Activated naive CD4-positive, alpha-beta T cell treated with anti-CD3 and anti-CD28 coated beads, Interleukin-2, amount 50 U/mL, for 72 hours (primary cell): ENCODE data around the gene CEMIP. TPM values are rescaled to one million over a fixed set of nuclear protein-coding genes. Genes with fewer than 3 reads are reported as not detected.
A peak's percentile ranks its signal among the peaks of the same experiment; 100 is the strongest.

Experiments used
- ATAC-seq, 2 donors: fragments of 150-1000 bp; cut with Tn5 transposase; 2 replicates each; pipeline ENCODE4 v1.10.0; 2021; ENCODE audit warnings: mild to moderate bottlenecking in 2 of 2, moderate library complexity in 2 of 2
- DNase-seq, 2 donors: peaks; one replicate each; pipeline ENCODE4 v3.0.0; 2021 to 2022; ENCODE audit warnings: low spot score in 2 of 2
- H3K27ac Mint-ChIP-seq, 2 donors: one replicate each; pipeline ENCODE4 v1.8.0; 2022; ENCODE audit warnings: mild to moderate bottlenecking in 2 of 2, mixed read lengths in 2 of 2
- H3K36me3 Mint-ChIP-seq, 2 donors: one replicate each; pipeline ENCODE4 v1.8.0; 2022; ENCODE audit warnings: mixed read lengths in 2 of 2
- H3K9me3 Mint-ChIP-seq, 2 donors: one replicate each; pipeline ENCODE4 v1.8.0; 2022; ENCODE audit warnings: mixed read lengths in 2 of 2
- total RNA-seq, 2 donors: library from RNA; stranded (reverse); gene quantifications; one replicate each; pipeline ENCODE4 v1.2.3, GENCODE V29; 2022

The CEMIP gene
- total RNA-seq, 2 donors from 2014 or later, result not detected

DNA sequence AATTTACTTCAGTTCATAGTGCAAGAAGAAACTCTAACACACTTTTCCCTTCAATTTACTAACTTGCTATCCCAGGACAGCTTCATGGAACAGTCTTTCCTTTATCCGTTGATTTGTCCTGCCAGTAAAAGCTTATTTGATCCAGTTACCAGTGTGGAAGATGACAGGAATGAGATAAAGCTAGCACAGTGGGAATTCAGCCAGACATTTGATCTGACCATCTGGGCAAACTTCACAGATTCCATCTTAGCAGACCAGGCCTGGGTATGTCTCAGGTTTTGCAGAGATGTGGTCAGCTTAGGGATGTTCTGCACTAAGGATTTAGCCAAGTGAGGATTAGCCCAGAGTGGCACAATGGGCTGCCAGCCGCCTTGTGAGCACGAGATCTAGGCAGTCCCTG is 19.7 kb downstream of the CEMIP start:
- no peak for ATAC-seq
- Mint-ChIP-seq H3K27ac (no peak overlapping the region), H3K9me3 (peaks cover 0 to 11% of the 10 kb centered on the region in 2 donors), H3K36me3 (peaks cover 5 to 9% of the 10 kb centered on the region in 2 donors)
- no peak for DNase-seq

DNA sequence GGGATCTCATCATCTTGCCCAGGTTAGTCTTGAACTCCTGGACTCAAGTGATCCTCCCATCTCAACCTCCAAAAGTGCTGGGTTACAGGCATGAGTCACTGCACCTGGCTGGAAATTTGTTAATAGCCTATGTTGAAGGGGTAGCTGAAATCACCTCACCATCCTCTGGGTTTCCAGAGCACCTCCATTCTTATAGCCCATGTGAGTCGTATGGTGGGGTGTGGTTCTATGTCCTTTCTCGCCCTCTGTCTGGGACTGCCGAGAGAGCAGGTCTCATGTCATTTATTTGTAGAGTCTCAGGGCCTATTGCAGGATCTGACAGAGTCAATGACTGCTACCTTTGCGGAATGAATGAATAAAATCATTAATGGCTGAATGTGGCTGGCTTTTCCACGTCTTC is 20.9 kb downstream of the CEMIP start:
- Mint-ChIP-seq H3K36me3 (peaks cover 5 to 18% of the 10 kb centered on the region in 2 donors), H3K27ac (no peak overlapping the region), H3K9me3 (peaks cover 0 to 18% of the 10 kb centered on the region in 2 donors)
- ATAC-seq, result no peak
- no peak for DNase-seq

DNA sequence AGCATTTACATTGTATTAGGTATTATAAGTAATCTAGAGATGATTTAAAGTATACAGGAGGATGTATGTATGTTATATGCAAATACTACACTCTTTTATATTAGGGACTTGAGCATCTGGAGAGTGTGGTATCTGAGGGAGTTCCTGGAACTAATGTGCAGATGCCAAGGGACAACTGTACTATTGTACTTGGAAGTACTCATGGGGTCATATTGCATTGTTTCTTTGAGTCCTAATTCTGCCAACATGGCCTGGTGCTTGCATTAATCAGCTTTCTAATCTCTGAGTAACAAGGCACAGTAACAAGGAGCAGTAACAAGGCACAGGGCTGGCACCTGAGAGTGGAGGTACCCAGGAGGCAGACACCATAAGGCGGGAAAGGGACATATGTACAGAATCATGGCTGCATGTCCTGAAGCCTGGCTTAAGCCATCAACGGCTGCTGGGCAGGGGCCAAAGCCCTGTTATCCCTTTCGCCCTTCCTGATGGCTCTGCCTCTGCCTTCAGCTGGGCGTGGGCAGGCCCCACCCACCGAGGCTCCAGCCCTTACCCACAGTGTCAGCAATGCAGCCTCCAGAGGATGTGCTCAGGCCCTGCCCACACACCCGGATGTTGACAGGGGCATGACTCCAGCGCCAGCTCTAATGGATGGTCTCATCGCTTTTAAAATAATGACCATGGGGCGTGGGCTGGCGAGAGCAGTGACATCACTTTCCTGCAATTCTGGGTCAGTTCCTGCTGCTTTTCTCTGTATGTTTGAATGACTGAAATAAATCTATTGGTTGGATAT is 22.9 kb downstream of the CEMIP start:
- peaks cover 5 to 18% of the 10 kb centered on the region in 2 donors for H3K36me3 Mint-ChIP-seq
- DNase-seq (no peak), ATAC-seq (no peak)
- H3K9me3 Mint-ChIP-seq, result peaks cover 0 to 18% of the 10 kb centered on the region in 2 donors
- no peak overlapping the region for H3K27ac Mint-ChIP-seq

DNA sequence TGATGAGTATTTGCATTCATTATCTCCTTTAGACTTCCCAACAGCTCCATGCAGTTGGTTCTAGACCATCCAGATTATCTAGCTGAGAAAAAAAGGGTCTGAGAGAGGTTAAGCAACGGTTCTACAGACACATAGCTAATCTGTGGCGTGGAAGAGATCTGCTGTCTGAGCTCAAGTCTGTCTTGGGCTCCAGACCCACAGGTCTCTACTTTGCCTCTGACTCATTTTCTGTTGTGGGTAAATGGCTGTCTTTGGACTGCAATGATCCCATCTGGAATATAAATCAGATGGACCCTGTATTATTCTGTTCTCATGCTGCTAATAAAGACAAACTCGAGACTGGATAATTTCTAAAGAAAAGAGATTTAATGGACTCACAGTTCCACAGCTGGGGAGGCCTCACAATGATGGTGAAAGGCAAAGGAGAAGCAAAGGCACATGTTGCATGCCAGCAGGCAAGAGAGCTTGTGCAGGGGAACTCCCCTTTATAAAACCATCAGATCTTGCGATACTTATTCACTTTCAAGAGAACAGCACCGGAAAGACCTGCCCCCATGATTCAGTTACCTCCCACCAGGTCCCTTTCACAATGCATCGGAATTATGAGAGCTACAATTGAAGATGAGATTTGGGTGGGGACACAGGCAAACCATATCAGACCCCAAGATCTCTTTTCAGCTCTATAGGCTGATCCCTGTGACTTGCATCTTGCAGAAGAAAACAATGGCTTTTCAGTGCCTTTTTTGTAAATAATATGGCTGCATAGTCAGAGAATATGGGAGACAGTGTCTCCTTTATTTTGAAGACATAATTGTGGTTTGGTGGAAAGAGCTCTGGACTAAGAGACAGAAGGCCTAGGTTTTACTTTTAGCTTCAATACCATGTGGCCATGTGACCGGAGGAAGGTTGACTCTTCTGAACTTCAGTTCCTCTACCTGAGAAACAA is 24.7 kb downstream of the CEMIP start:
- Mint-ChIP-seq H3K36me3 (peaks cover 5 to 18% of the 10 kb centered on the region in 2 donors), H3K27ac (peak overlapping the region in 1 of 2 donors; percentile 78), H3K9me3 (peaks cover 0 to 18% of the 10 kb centered on the region in 2 donors)
- ATAC-seq (peak; percentile 80 to 86), DNase-seq (peak in 1 of 2 donors; percentile 14)

DNA sequence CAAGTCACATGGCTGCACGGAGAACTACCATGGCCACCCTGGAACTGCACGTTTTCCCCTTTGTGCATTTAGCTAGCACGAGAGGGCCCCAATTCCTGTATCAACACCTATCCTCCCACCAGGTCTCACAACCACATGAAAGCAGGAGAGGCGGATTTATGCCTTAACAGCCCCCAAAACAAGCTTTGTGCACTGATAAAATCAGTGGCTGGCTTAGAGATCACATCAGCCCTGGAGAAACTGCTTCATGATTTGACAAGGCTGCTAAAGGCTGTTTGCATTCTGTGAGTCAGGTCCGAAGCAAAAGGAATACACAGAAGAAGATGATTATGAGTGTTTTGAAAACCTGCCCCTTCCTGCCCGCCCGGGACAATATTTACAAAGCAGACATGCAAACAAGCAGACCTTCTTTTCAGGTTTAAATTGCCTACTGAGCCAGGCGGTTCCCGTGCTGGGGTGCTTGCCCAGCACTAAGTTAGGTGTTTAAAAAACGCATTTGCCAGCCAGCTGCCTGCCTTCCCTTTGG is 25.9 kb downstream of the CEMIP start:
- H3K36me3 Mint-ChIP-seq, result peaks cover 5 to 18% of the 10 kb centered on the region in 2 donors
- DNase-seq (peak in 1 of 2 donors; percentile 3), ATAC-seq (peak; percentile 33 to 54)
- H3K9me3 Mint-ChIP-seq, result peaks cover 0 to 18% of the 10 kb centered on the region in 2 donors
- H3K27ac Mint-ChIP-seq, result peak overlapping the region; percentile 24 to 78

DNA sequence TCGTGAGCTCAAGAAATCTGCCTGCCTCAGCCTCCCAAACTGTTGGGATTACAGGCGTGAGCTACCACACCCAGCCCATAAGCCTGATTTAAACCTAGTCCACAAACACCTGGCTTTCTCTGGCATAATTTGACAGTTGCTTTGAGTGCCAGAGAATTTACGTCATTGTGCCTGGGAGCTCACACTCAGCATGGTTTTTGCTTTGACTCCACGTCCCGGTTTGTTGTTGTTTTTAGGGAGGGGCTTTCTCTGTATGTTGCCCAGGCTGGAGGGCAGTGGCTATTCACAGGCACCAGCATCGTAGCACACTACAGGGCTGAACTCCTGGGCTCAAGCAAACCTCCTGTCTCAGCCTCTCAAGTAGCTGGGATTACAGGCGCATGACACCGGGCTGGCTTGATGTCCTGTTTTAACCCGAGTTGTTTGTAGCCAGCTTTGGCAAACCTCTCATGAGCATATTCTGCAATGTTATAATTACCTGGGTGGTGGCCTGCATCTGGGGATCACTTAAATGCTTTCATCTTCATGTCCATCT is 32.7 kb downstream of the CEMIP start:
- Mint-ChIP-seq H3K36me3 (no peaks in the 10 kb centered on the region), H3K27ac (no peak overlapping the region), H3K9me3 (no peaks in the 10 kb centered on the region)
- ATAC-seq (no peak), DNase-seq (no peak)

DNA sequence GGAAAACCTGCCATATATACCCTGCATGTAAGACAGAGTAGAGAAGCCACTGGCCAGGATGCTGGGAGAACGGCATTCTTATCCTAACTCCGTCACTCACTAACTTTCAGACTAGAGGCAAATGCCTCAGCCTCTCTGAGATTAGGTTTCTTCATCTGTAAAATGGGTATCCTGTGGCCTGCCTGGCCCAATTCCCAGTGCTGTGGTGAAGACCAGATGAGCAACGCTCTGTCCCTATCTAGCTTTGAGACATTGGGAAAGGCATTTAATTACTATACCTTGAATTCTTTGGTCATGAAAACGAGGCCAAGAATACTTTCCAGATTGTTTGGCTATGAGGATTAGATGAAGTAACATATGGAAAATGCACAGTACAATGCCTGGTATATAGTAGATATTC is 35.9 kb downstream of the CEMIP start:
- ATAC-seq, result no peak
- H3K9me3 Mint-ChIP-seq, result no peaks in the 10 kb centered on the region

DNA sequence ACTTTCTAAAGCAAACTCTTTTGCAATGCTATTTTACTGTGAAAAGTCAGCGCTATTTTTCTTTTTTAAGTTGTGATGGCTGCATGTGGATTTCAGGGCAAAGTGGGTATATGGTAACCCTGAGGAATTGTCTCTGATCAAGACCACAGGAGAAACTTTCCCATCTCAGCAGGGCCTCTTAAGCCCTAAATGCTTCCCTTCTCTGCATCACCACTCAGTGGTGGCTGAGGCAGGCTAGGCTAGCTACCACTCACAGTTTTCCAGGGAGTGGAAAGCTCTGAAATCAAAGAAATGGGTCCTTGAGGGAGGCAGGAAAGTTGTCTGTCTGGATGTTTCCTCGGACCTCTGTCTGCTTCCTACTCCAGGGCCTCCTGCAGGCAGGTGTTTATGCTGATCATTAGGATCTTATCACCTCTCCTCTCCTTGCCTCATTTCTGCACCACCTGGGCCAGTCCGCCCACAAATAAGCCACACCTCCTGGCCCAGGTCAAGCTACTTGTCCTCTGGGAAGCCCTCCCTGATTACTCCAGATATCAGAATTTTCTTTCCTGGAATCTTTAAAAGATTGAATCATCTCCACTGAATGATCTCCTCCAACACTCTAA is 37.0 kb downstream of the CEMIP start:
- H3K27ac Mint-ChIP-seq, result no peak overlapping the region
- H3K9me3 Mint-ChIP-seq, result no peaks in the 10 kb centered on the region
- H3K36me3 Mint-ChIP-seq, result no peaks in the 10 kb centered on the region
- DNase-seq (no peak), ATAC-seq (no peak)

More for the DNA sequence above, 35.9 kb downstream of the CEMIP start:
- Mint-ChIP-seq H3K36me3 (no peaks in the 10 kb centered on the region), H3K27ac (no peak overlapping the region)
- DNase-seq, result no peak

DNA sequence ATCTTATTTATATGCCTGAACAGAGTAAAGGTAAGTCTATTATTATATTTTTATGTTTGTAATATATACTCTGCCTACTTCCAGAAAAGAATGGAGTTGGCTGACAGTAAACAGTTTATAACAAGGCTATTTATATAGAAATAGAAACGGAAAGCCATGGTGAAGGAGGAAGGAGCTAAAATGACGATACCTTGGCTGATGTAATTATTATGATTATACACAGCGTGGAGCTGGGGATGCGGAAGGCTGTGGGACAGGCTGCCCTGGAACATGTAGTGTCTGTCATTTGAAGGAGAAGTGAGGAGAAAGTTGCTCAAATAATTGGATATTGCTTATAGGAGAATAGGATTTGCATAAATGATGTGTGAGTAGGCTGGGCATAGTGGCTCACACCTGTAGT is 37.8 kb downstream of the CEMIP start:
- Mint-ChIP-seq H3K27ac (no peak overlapping the region), H3K9me3 (no peaks in the 10 kb centered on the region), H3K36me3 (no peaks in the 10 kb centered on the region)
- ATAC-seq, result no peak
- no peak for DNase-seq

DNA sequence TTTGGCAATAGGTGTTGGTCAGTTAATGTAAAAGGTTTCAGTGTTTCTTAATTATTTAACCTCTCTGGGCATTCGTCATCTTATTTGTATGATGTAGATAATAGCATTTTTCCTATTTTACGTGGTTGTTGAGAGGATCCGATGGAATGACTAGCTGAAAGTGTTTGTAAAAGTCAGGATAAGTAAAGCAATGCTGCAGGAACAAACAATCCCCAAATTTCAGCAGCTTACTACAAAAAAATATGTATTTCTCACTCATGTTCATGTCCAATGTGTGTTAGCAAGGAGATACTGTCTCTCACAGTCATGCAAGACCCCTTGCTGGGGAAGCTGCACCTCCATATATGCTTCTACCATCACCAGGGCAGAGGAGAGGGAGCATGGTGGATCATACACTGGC is 38.7 kb downstream of the CEMIP start:
- no peak for DNase-seq
- Mint-ChIP-seq H3K27ac (no peak overlapping the region), H3K36me3 (no peaks in the 10 kb centered on the region), H3K9me3 (peaks cover 0 to 7% of the 10 kb centered on the region in 2 donors)
- ATAC-seq, result no peak

DNA sequence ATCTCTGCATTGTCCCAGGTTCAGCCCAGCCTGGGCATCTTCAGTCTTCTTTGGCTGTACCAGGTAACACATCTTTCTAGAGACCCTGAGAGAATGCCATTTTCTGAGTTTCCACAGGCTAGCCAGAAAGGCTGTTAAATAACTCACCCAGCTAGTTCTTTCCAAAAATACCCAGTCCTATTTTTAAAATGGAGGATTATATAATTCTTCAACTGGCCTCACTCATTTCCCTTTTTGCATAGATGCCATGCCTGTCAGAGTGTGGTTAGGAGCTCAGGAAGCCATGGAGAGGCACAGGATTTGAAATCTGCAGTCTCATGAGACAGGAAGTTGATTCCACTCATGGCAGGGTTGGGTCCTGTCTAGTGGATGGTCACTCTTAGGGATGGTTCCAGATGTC is 39.8 kb downstream of the CEMIP start:
- no peak for DNase-seq
- H3K36me3 Mint-ChIP-seq, result no peaks in the 10 kb centered on the region
- ATAC-seq, result no peak
- H3K27ac Mint-ChIP-seq, result no peak overlapping the region
- H3K9me3 Mint-ChIP-seq, result peaks cover 0 to 8% of the 10 kb centered on the region in 2 donors

DNA sequence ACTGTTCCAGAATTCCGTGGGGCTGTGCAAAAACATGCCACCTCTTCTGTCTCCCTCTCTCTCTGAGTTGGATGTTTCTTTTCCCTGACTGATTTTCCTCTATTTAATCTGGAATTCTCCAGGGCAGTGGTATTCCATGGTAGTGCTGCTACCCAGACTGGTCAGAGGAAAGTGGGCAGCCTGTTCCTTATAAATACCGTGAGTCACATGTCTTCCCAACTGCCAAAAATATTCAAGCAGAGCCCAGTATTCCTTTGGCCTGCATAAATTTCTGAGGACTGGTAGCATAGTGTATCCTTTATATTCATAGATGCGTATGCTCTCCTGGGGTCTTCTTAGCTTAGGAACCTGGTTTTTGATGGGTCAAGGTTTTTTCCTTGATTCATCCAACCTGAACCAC is 40.9 kb downstream of the CEMIP start:
- DNase-seq, result no peak
- ATAC-seq, result no peak
- Mint-ChIP-seq H3K9me3 (peaks cover 0 to 8% of the 10 kb centered on the region in 2 donors), H3K36me3 (no peaks in the 10 kb centered on the region), H3K27ac (no peak overlapping the region)

DNA sequence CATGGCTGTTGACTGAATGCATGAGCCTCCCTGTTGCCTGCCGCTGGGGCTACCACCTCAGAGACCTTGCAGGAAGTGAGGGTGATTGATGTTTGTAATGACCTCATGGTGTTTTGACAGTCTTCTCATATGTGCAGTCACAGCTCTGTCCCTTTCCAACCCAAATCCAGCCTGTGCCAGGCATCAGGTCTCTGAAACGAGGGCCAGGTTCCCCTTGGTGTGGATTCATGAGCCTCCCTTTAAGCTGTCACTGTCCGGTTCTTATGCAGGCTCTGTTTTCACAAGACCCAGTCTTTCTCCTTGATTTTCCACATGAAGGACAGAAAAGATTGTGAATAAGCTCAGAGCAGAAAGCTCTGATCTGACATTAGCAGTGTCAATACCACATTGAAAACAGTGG is 43.1 kb downstream of the CEMIP start:
- Mint-ChIP-seq H3K36me3 (no peaks in the 10 kb centered on the region), H3K27ac (no peak overlapping the region), H3K9me3 (peaks cover 0 to 8% of the 10 kb centered on the region in 2 donors)
- ATAC-seq (no peak), DNase-seq (no peak)

DNA sequence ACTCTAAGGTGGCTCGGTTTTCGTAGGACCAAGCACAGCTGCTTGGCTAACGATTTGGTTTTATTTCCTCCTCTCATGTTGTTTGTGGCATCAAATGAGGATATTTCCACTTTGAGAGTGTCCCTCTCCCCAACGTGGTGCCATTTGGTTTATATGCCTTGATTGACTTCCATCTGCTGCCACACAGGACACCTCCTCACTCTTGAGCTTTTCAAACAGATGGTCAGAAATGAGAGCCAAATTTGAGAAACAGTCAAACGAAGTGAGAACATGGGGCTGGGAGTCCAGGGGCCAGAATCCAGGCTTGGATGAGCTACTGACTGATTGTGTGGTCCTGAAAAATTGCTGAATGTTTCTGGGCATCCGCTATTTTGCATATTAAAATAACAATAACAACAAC is 43.5 kb downstream of the CEMIP start:
- DNase-seq (no peak), ATAC-seq (no peak)
- Mint-ChIP-seq H3K36me3 (no peaks in the 10 kb centered on the region), H3K9me3 (peaks cover 0 to 8% of the 10 kb centered on the region in 2 donors), H3K27ac (no peak overlapping the region)

DNA sequence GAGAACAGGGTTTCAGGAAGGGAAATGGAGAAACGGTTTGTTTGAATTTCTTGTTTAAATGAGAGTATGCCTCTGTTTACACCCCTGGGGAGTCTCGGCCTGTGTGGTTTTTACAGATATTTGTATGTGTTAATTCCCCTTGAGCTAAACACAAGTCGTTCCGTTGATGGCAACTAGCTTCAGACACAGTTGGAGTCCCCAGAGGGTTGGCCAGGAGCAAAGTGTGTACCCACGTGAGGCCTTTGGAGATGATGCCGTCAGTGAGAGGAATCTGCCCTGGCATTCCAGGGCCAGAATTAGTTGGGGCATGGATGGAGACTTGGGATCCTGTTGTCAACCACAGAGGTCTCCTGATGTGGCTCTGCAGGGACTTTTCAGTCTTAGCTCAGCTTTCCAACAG is 44.0 kb downstream of the CEMIP start:
- H3K9me3 Mint-ChIP-seq, result peaks cover 0 to 8% of the 10 kb centered on the region in 2 donors
- DNase-seq (no peak), ATAC-seq (no peak)
- no peaks in the 10 kb centered on the region for H3K36me3 Mint-ChIP-seq
- H3K27ac Mint-ChIP-seq, result no peak overlapping the region

DNA sequence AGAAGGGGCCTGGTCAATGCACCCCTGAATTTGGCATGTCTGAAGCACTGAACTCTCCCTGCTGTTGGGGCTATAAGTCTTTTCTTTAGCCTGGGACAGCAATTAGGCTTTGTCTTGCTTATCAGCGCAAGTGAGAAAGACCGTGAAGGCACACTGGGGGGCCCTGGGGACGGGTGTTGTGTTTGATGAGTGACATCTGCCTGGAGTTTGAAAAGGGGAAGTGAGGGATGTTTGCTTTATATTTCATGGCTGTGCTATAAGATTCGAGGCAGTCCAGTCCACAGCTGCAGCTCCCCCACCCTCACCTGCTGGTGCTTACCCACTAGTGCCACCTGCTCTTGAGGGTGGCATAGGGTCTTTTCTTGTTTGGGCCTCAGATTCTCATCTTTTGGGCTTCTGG is 44.8 kb downstream of the CEMIP start:
- Mint-ChIP-seq H3K36me3 (no peaks in the 10 kb centered on the region), H3K27ac (no peak overlapping the region), H3K9me3 (peaks cover 0 to 8% of the 10 kb centered on the region in 2 donors)
- ATAC-seq (no peak), DNase-seq (no peak)
